NB4 (cell line): ENCODE measurements around the gene RLN1.

ENCODE experiments used
- CTCF ChIP-seq: IDR thresholded peaks from one replicate; pipeline ENCODE4 v1.5.1; 2012; ENCODE audit warnings: low read depth, low read length
- MAX ChIP-seq: IDR thresholded peaks from 2 replicates; pipeline ENCODE4 v1.6.1; 2011; ENCODE audit warnings: low read depth, low read length
- MYC ChIP-seq: IDR thresholded peaks from 2 replicates; pipeline ENCODE4 v1.6.1; 2011; ENCODE audit warnings: low read depth, low read length
- POLR2A ChIP-seq: IDR thresholded peaks from 2 replicates; pipeline ENCODE4 v1.6.1; 2011; ENCODE audit warnings: mild to moderate bottlenecking; ENCODE audit not compliant: insufficient read length; ENCODE audit errors: extremely low read depth

- TF ChIP-seq CTCF: no peak
- TF ChIP-seq MAX: no peak
- TF ChIP-seq POLR2A: no peak
- no peak for TF ChIP-seq MYC
Observed at GRCh38 chr9:5305741-5306140, 33.9 kb downstream of the RLN1 start.
